PC-3 (cell line): Measurements from ENCODE around the gene JTB.

Source experiments
- CTCF ChIP-seq: fragments of 300-600 bp; sonication (generic); conservative IDR thresholded peaks from 2 replicates; pipeline ENCODE4 v1.5.1; 2017; ENCODE audit warnings: antibody characterized with exemption, low read depth, mild to moderate bottlenecking, low read length
- EZH2 ChIP-seq: fragments of 300-600 bp; sonication (generic); IDR thresholded peaks from one replicate; pipeline ENCODE4 v1.6.1; 2017; ENCODE audit warnings: antibody characterized with exemption, mild to moderate bottlenecking, low read length; ENCODE audit not compliant: unreplicated experiment
- EZH2phosphoT487 ChIP-seq: fragments of 300-600 bp; sonication (generic); IDR thresholded peaks from 2 replicates; pipeline ENCODE4 v1.6.1; 2018; ENCODE audit warnings: mild to moderate bottlenecking, antibody characterized with exemption, low read length, borderline replicate concordance

GRCh38 chr1:153984123-153984894 is 6.8 kb upstream of the JTB start:
- no peak for TF ChIP-seq EZH2phosphoT487
- no peak for TF ChIP-seq CTCF
- TF ChIP-seq EZH2, result no peak
